IMR-90 (cell line): ENCODE data around the gene MS4A12. TPM values are rescaled to one million over a fixed set of nuclear protein-coding genes. Genes with fewer than 3 reads are reported as not detected.

Source experiments
- ATAC-seq: fragments of 200-7000 bp; cut with Tn5 transposase; 2 replicates; pipeline ENCODE4 v1.9.1; 2020; ENCODE audit warnings: low read depth, mild to moderate bottlenecking, moderate library complexity
- BruUV-seq: library from RNA; stranded (reverse); fragments of 400-500 nt; replicated peaks from 2 replicates; lab custom pipeline; 2021; lab: Mats Ljungman, UMichigan
- CTCF ChIA-PET: fragments of 300-600 bp; formaldehyde crosslinking; extraction: SDS; loops from one replicate; lab custom pipeline; 2021; ENCODE audit warnings: antibody characterized with exemption; lab: Yijun Ruan, JAX
- POLR2A ChIA-PET: fragments of 300-600 bp; sonication (Branson Sonifier 250); formaldehyde crosslinking; loops from one replicate; lab custom pipeline; 2022; ENCODE audit warnings: antibody characterized with exemption; ENCODE audit not compliant: unreplicated experiment; lab: Charles Lee
- DNase-seq: peaks from one replicate; pipeline ENCODE4 v3.0.0; 2013
- H2AFZ ChIP-seq: replicated peaks from 2 replicates; pipeline ENCODE3; 2013; ENCODE audit warnings: low read length, mild to moderate bottlenecking; ENCODE audit not compliant: poor library complexity
- H2AK5ac ChIP-seq: 2 replicates; pipeline ENCODE4 v1.6.1; 2013; ENCODE audit warnings: low read depth, low read length, inconsistent platforms
- H2AK9ac ChIP-seq: replicated peaks from 2 replicates; pipeline ENCODE3; 2013; ENCODE audit warnings: mild to moderate bottlenecking, low read depth, low read length, moderate library complexity; ENCODE audit not compliant: poor library complexity
- H2BK120ac ChIP-seq: 2 replicates; pipeline ENCODE4 v1.6.1; 2013; ENCODE audit warnings: low read depth, low read length, inconsistent platforms
- H2BK15ac ChIP-seq: 3 replicates; pipeline ENCODE4 v1.6.1; 2013; ENCODE audit warnings: low read depth, low read length, inconsistent platforms
- H2BK20ac ChIP-seq: 2 replicates; pipeline ENCODE4 v1.6.1; 2013; ENCODE audit warnings: low read depth, mild to moderate bottlenecking, inconsistent platforms, low read length, moderate library complexity
- H2BK5ac ChIP-seq: 2 replicates; pipeline ENCODE4 v1.6.1; 2013; ENCODE audit warnings: mild to moderate bottlenecking, low read depth, low read length, inconsistent platforms; ENCODE audit not compliant: poor library complexity, severe bottlenecking
- H3K14ac ChIP-seq: replicated peaks from 2 replicates; pipeline ENCODE4 v1.6.1; 2013; ENCODE audit warnings: low read depth, low read length, inconsistent platforms
- H3K18ac ChIP-seq: 2 replicates; pipeline ENCODE4 v1.6.1; 2013; ENCODE audit warnings: low read depth, low read length, control low read depth
- H3K23ac ChIP-seq: 2 replicates; pipeline ENCODE4 v1.6.1; 2013; ENCODE audit warnings: low read depth, low read length, inconsistent platforms
- H3K27ac ChIP-seq: 2 replicates; pipeline ENCODE4 v1.5.1; 2013; ENCODE audit warnings: mild to moderate bottlenecking, control low read depth, low read length; ENCODE audit not compliant: insufficient read depth
- H3K27me3 ChIP-seq: 2 replicates; pipeline ENCODE4 v1.6.1; 2013; ENCODE audit warnings: low read length; ENCODE audit not compliant: control insufficient read depth, insufficient read depth
- H3K36me3 ChIP-seq: 2 replicates; pipeline ENCODE4 v1.6.1; 2013; ENCODE audit warnings: low read length, mixed read lengths; ENCODE audit not compliant: control insufficient read depth, insufficient read depth
- H3K4ac ChIP-seq: 2 replicates; pipeline ENCODE4 v1.6.1; 2013; ENCODE audit warnings: low read depth, low read length, inconsistent platforms
- H3K4me1 ChIP-seq: 2 replicates; pipeline ENCODE4 v1.6.1; 2013; ENCODE audit warnings: low read length, mixed read lengths; ENCODE audit not compliant: control insufficient read depth, insufficient read depth
- H3K4me2 ChIP-seq: 2 replicates; pipeline ENCODE4 v1.6.1; 2013; ENCODE audit warnings: low read depth, mild to moderate bottlenecking, control low read depth, low read length, moderate library complexity
- H3K4me3 ChIP-seq: 2 replicates; pipeline ENCODE4 v1.5.1; 2013; ENCODE audit warnings: low read depth, mild to moderate bottlenecking, control low read depth, low read length, moderate library complexity; ENCODE audit not compliant: insufficient read depth
- H3K56ac ChIP-seq: 2 replicates; pipeline ENCODE4 v1.6.1; 2013; ENCODE audit warnings: low read length, inconsistent platforms; ENCODE audit not compliant: insufficient read depth; ENCODE audit errors: extremely low read depth
- H3K79me1 ChIP-seq, 2 experiments: 2 replicates each; pipeline ENCODE4 v1.6.1; 2013; ENCODE audit warnings: low read length in 2 of 2, inconsistent platforms in 1 of 2, low read depth in 1 of 2
- H3K9ac ChIP-seq: 2 replicates; pipeline ENCODE4 v1.6.1; 2013; ENCODE audit warnings: low read depth, low read length, control low read depth
- H3K9me1 ChIP-seq: 2 replicates; pipeline ENCODE4 v1.6.1; 2013; ENCODE audit warnings: low read length, inconsistent platforms; ENCODE audit not compliant: insufficient read depth
- H3K9me3 ChIP-seq: 2 replicates; pipeline ENCODE4 v1.6.1; 2013; ENCODE audit warnings: low read length; ENCODE audit not compliant: control insufficient read depth, insufficient read depth
- H4K20me1 ChIP-seq: 2 replicates; pipeline ENCODE4 v1.6.1; 2013; ENCODE audit warnings: low read length, inconsistent platforms; ENCODE audit not compliant: insufficient read depth
- H4K5ac ChIP-seq: 2 replicates; pipeline ENCODE4 v1.6.1; 2013; ENCODE audit warnings: mild to moderate bottlenecking, low read depth, low read length, control low read depth
- H4K8ac ChIP-seq, 2 experiments: 2 replicates each; pipeline ENCODE4 v1.6.1; 2013; ENCODE audit warnings: low read depth in 2 of 2, low read length in 2 of 2, control low read depth in 1 of 2, inconsistent platforms in 1 of 2
- H4K91ac ChIP-seq: 2 replicates; pipeline ENCODE4 v1.6.1; 2013; ENCODE audit warnings: low read depth, low read length, inconsistent platforms; ENCODE audit not compliant: insufficient read depth
- CEBPB ChIP-seq: IDR thresholded peaks from 2 replicates; pipeline ENCODE4 v1.6.1; 2012; ENCODE audit warnings: low read depth, low read length, improper control_type of control experiment
- CHD1 ChIP-seq: IDR thresholded peaks from 2 replicates; pipeline ENCODE4 v1.6.1; 2012; ENCODE audit warnings: low read depth, low read length, improper control_type of control experiment
- ELK1 ChIP-seq: fragments of 150-350 bp; IDR thresholded peaks from 2 replicates; pipeline ENCODE4 v1.6.1; 2016; ENCODE audit warnings: low read depth, mild to moderate bottlenecking, low read length, moderate library complexity, borderline replicate concordance
- FOS ChIP-seq: fragments of 150-350 bp; IDR thresholded peaks from 2 replicates; pipeline ENCODE4 v1.6.1; 2016; ENCODE audit warnings: low read depth, low read length
- MXI1 ChIP-seq: IDR thresholded peaks from 2 replicates; pipeline ENCODE4 v1.6.1; 2012; ENCODE audit warnings: low read depth, mild to moderate bottlenecking, low read length, moderate library complexity, borderline replicate concordance
- RAD21 ChIP-seq: IDR thresholded peaks from 2 replicates; pipeline ENCODE4 v1.6.1; 2012; ENCODE audit warnings: low read length, improper control_type of control experiment
- RFX5 ChIP-seq: IDR thresholded peaks from 2 replicates; pipeline ENCODE4 v1.8.0; 2012; ENCODE audit warnings: low read depth, mild to moderate bottlenecking, low read length, moderate library complexity
- WGBS, 2 experiments: methylation state at CpG; one replicate each; pipeline versions ENCODE4 v1.1.5 to v1.1.7; 2013; ENCODE audit warnings: missing lambda C conversion rate in 2 of 2; ENCODE audit not compliant: insufficient read length in 1 of 2; ENCODE audit errors: extremely low coverage in 2 of 2; 5-methylcytosine and 5-hydroxymethylcytosine counted together
- dilution Hi-C: fragments of 300-500 bp; cut with HindIII; formaldehyde crosslinking; loops from one replicate; pipeline ENCODE4 v1.14.3; 2018; ENCODE audit warnings: low sequenced_read_pairs; ENCODE audit not compliant: unreplicated experiment
- in situ Hi-C: fragments of 300-500 bp; cut with MboI; formaldehyde crosslinking; loops from 3 replicates; pipeline ENCODE4 v1.14.3; 2019; ENCODE audit warnings: low sequenced_read_pairs, inconsistent platforms, mixed read lengths
- intact Hi-C: fragments of 100-400 bp; cut with micrococcal nuclease; formaldehyde crosslinking; loops from 2 replicates; pipeline ENCODE4 v1.10.0; 2022
- polyA plus RNA-seq, 3 experiments: library from polyadenylated mRNA; depleted of rRNA; stranded (reverse); fragments of >200 nt; gene quantifications; 2 replicates each; pipeline ENCODE4 v1.2.3, GENCODE V29; 2012; ENCODE audit warnings: low replicate concordance in 1 of 3
- total RNA-seq: library from RNA; depleted of rRNA; stranded (reverse); fragments of >200 nt; gene quantifications from 2 replicates; pipeline ENCODE4 v1.2.3, GENCODE V29; 2012
- TF ChIP-seq, protein P1 (sequence below): fragments of 150-350 bp; IDR thresholded peaks from 2 replicates; pipeline ENCODE4 v1.6.1; 2017; ENCODE audit warnings: mild to moderate bottlenecking, antibody characterized with exemption, low read length, low read depth

MS4A12 gene
- total and polyA plus RNA-seq, 2 of the 4 experiments (the other 2 are of a cell fraction), result not detected

DNA sequence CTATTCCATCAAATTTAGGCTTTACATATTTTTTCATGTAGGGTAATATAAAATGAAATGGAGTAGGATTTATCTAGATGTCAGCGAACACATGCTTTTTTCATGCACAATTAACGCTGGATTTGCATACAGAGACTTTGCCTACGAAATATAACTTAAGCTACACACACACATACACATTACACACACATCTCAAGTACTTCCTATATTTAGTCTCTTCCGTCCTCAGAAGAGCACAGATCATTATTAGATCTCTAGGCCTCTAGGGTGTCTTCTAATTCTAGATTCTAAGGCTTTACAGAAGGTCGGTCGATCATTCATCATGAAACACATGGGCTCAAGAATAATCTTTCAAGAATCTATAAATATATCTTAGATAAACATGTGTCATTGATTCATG, 18.8 kb downstream of the MS4A12 start:
- H3K9me3 ChIP-seq, result peaks cover 3% of the 10 kb centered on the region; the same call in 1 of the 2 replicates
- no peaks in the 10 kb centered on the region for H3K9me1 ChIP-seq
- H2BK5ac ChIP-seq, result no peak overlapping the region
- H3K56ac ChIP-seq, result no peak overlapping the region
- H3K23ac ChIP-seq, result no peak overlapping the region
- DNase-seq (no peak), ATAC-seq (no peak)
- no peak overlapping the region for H4K91ac ChIP-seq
- no peak overlapping the region for H2BK15ac ChIP-seq
- in situ Hi-C loops (no loop called here), intact Hi-C loops (no loop called here), dilution Hi-C loops (no loop called here)
- no peak overlapping the region for H2AK9ac ChIP-seq
- no peak overlapping the region for H3K18ac ChIP-seq
- ChIA-PET CTCF (no interaction called here), POLR2A (no interaction called here)
- no peak overlapping the region for H3K4ac ChIP-seq
- H2AK5ac ChIP-seq, result no peak overlapping the region
- H3K14ac ChIP-seq, result no peak overlapping the region
- no peak overlapping the region for H2BK20ac ChIP-seq
- TF ChIP-seq CEBPB, result no peak
- no peak for TF ChIP-seq RFX5
- no peak for TF ChIP-seq CHD1
- TF ChIP-seq RAD21, result no peak
- TF ChIP-seq FOS, result no peak
- no peak for TF ChIP-seq MXI1
- TF ChIP-seq, protein P1, sequence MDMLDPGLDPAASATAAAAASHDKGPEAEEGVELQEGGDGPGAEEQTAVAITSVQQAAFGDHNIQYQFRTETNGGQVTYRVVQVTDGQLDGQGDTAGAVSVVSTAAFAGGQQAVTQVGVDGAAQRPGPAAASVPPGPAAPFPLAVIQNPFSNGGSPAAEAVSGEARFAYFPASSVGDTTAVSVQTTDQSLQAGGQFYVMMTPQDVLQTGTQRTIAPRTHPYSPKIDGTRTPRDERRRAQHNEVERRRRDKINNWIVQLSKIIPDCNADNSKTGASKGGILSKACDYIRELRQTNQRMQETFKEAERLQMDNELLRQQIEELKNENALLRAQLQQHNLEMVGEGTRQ, result no peak
- no peak for TF ChIP-seq ELK1
- no peak overlapping the region for H2AFZ ChIP-seq
- H4K20me1 ChIP-seq, result no peaks in the 10 kb centered on the region
- H3K4me1 ChIP-seq, result no peaks in the 10 kb centered on the region
- no peak overlapping the region for H3K4me2 ChIP-seq
- H3K27ac ChIP-seq, result no peak overlapping the region
- BruUV-seq, result no TSS peak
- H3K36me3 ChIP-seq, result no peaks in the 10 kb centered on the region
- WGBS, 2 experiments, result no CpG with 5 or more reads among the region's 6 CpGs
- no peak overlapping the region for H4K8ac ChIP-seq
- no peak overlapping the region for H2BK120ac ChIP-seq
- H4K5ac ChIP-seq, result no peak overlapping the region
- H3K4me3 ChIP-seq, result no peak overlapping the region
- no peak overlapping the region for H3K9ac ChIP-seq
- no peaks in the 10 kb centered on the region for H3K27me3 ChIP-seq
- H3K79me1 ChIP-seq, result no peaks in the 10 kb centered on the region
